CD4-positive, alpha-beta T cell (primary cell): ENCODE measurements around the gene OFD1. TPM values are rescaled to one million over a fixed set of nuclear protein-coding genes. Genes with fewer than 3 reads are reported as not detected.

ENCODE experiments used
- ATAC-seq: fragments of 200-7000 bp; cut with Tn5 transposase; one replicate; pipeline ENCODE4 v1.10.0; 2022; ENCODE audit warnings: mild to moderate bottlenecking; ENCODE audit not compliant: poor library complexity
- CTCF ChIA-PET: fragments of 350-600 bp; sonication (Branson Sonifier 250); formaldehyde crosslinking; loops from one replicate; lab custom pipeline; 2021; ENCODE audit warnings: antibody characterized with exemption, inconsistent platforms; lab: Charles Lee
- POLR2A ChIA-PET: fragments of 350-600 bp; sonication (Branson Sonifier 250); formaldehyde crosslinking; loops from one replicate; lab custom pipeline; 2021; ENCODE audit warnings: antibody characterized with exemption, inconsistent platforms; lab: Charles Lee
- DNase-seq, 14 experiments: peaks; one replicate each; pipeline ENCODE4 v3.0.0-alpha.2; 2013 to 2020; ENCODE audit warnings: mixed read lengths in 2 of 14
- H3K27ac ChIP-seq, 2 donors: one replicate each; pipeline versions ENCODE4 v1.5.1 to v1.7.0; 2013; ENCODE audit warnings: low read length in 2 of 2, low read depth in 1 of 2, mild to moderate bottlenecking in 1 of 2
- H3K27me3 ChIP-seq, 2 experiments: 1 replicate in 1 of 2; 2 replicates in 1 of 2; pipeline versions ENCODE4 v1.6.1 to v1.7.0; 2013; ENCODE audit warnings: low read length in 2 of 2, control low read depth in 1 of 2, mild to moderate bottlenecking in 1 of 2, moderate library complexity in 1 of 2; ENCODE audit not compliant: insufficient read depth in 2 of 2, control insufficient read depth in 1 of 2
- H3K36me3 ChIP-seq: one replicate; pipeline ENCODE4 v1.6.1; 2013; ENCODE audit warnings: low read length, control low read depth; ENCODE audit not compliant: insufficient read depth
- H3K4me1 ChIP-seq: one replicate; pipeline ENCODE4 v1.6.1; 2013; ENCODE audit warnings: low read length, control low read depth; ENCODE audit not compliant: insufficient read depth
- H3K4me3 ChIP-seq: one replicate; pipeline ENCODE4 v1.5.1; 2013; ENCODE audit warnings: mild to moderate bottlenecking, low read length, moderate library complexity
- H3K9me3 ChIP-seq, 2 experiments: 1 replicate in 1 of 2; 2 replicates in 1 of 2; pipeline versions ENCODE4 v1.6.1 to v1.7.0; 2013; ENCODE audit warnings: low read length in 2 of 2, mild to moderate bottlenecking in 2 of 2, control low read depth in 1 of 2, moderate library complexity in 1 of 2; ENCODE audit not compliant: control insufficient read depth in 1 of 2, insufficient read depth in 1 of 2
- H3K27ac Mint-ChIP-seq: one replicate; pipeline ENCODE4 v1.8.0; 2020; ENCODE audit warnings: mixed read lengths
- H3K27me3 Mint-ChIP-seq: one replicate; pipeline ENCODE4 v1.8.0; 2021; ENCODE audit warnings: mixed read lengths
- H3K36me3 Mint-ChIP-seq: one replicate; pipeline ENCODE4 v1.8.0; 2021; ENCODE audit warnings: low read depth, mixed read lengths
- H3K4me1 Mint-ChIP-seq: one replicate; pipeline ENCODE4 v1.8.0; 2021; ENCODE audit warnings: low read depth, mixed read lengths
- H3K4me3 Mint-ChIP-seq: one replicate; pipeline ENCODE4 v1.8.0; 2020; ENCODE audit warnings: mild to moderate bottlenecking, mixed read lengths
- H3K9me3 Mint-ChIP-seq: one replicate; pipeline ENCODE4 v1.8.0; 2020; ENCODE audit warnings: mixed read lengths
- CTCF ChIP-seq: fragments of 200-600 bp; IDR thresholded peaks from one replicate; pipeline ENCODE4 v1.8.0; 2022; ENCODE audit warnings: antibody characterized with exemption, mild to moderate bottlenecking
- intact Hi-C, 2 experiments: fragments of 100-400 bp; cut with DNase I in 1 of 2; cut with micrococcal nuclease in 1 of 2; formaldehyde crosslinking; loops; one replicate each; pipeline versions ENCODE4 v1.15.1 to v1.9.0; 2023 to 2025; cut with DNase I, micrococcal nuclease
- total RNA-seq, 174 experiments: library from RNA in 2 of 174; stranded (reverse) in 2 of 174; gene quantifications; one replicate each; pipeline ENCODE4 v1.2.3 and lab custom pipeline; 2021 to 2026

Gene OFD1
- total RNA-seq, 2 experiments from 2014 or later, result 59.1 to 60.0 TPM

GRCh38 chrX:13816176-13816575 lies 81.6 kb downstream of the OFD1 start:
- Histone ChIP-seq H3K4me1 (no peaks in the 10 kb centered on the region), H3K9me3 (no peaks in the 10 kb centered on the region), H3K4me3 (no peak overlapping the region), H3K36me3 (no peaks in the 10 kb centered on the region), H3K27ac (no peak overlapping the region), H3K27me3 (peaks cover 0 to 6% of the 10 kb centered on the region in 2 experiments)
- POLR2A ChIA-PET, result no interaction called here
- TF ChIP-seq CTCF, result no peak
- DNase-seq (no peak), ATAC-seq (no peak)
- H3K4me1 Mint-ChIP-seq, result no peaks in the 10 kb centered on the region
- H3K27me3 Mint-ChIP-seq, result peaks cover 20% of the 10 kb centered on the region
- CTCF ChIA-PET, result no interaction called here
- H3K9me3 Mint-ChIP-seq, result no peaks in the 10 kb centered on the region
- no peak overlapping the region for H3K4me3 Mint-ChIP-seq
- no peaks in the 10 kb centered on the region for H3K36me3 Mint-ChIP-seq
- intact Hi-C loops, result no loop called here
- H3K27ac Mint-ChIP-seq, result no peak overlapping the region

DNA sequence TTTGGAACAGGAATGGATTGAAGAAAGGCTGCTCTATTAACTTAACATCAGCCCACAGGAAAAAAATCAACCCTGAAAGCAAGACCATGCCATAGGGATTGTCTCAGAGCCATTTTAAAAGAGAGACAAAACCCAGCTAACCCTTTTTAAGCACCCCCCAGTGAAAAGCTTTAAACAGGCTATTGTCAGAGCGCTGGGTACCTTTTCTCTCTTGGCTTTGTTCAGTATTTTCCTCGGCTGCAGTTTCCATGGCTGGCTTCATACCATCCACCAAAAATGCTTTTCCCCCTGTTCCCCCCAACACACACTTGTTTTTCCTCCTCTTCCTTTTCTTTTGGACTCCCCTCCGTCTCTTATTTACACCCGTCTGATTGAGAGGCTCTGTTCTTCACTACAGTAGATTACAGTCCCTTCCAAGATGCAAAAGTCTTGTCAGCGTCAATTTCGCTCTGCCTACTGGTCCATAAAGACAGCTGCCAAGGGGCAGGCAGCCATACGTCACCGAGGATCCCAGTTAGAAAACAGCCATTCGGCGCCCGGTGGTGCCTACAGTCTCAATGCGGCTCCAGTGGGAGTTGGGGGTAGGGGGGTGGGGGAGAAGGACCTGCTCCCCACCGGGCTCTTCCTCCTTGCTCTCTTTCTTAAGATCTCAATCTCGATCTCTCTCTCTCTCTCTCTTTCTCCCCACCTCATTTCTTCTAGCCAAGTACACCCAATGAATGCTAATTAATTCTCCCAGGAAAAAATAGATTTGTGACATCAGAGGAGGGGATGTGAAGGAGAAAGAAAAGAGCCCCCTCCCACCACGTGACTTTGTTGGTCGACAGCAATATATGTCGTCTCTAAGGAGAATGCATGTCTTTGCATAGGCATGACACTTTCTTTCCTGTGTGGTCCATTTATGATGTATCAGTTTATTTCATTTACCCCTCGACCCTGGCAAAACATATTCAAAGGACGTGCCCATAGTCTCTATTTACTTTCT lies 82.4 kb downstream of the OFD1 start, which contains the start of gene GPM6B:
TSS of gene GPM6B (minus strand) at position 451 of the 985 bp plus-strand sequence. CDS start at position 262, 189 bp downstream.
- H3K4me3 Mint-ChIP-seq, result no peak within 1 kb of the TSS
- Histone ChIP-seq H3K27me3 (peaks cover 0 to 6% of the 10 kb centered on the region in 2 experiments), H3K4me1 (no peaks in the 10 kb centered on the region), H3K9me3 (no peaks in the 10 kb centered on the region), H3K27ac (no peak within 1 kb of the TSS), H3K4me3 (no peak within 1 kb of the TSS), H3K36me3 (no peaks in the 10 kb centered on the region)
- CTCF ChIA-PET, result no interaction called here
- intact Hi-C loops, result no loop called here
- no peak for ATAC-seq
- H3K27me3 Mint-ChIP-seq, result peaks cover 20% of the 10 kb centered on the region
- no peaks in the 10 kb centered on the region for H3K36me3 Mint-ChIP-seq
- POLR2A ChIA-PET, result no interaction called here
- no peak for DNase-seq
- TF ChIP-seq CTCF, result no peak
- no peaks in the 10 kb centered on the region for H3K4me1 Mint-ChIP-seq
- no peak within 1 kb of the TSS for H3K27ac Mint-ChIP-seq
- no peaks in the 10 kb centered on the region for H3K9me3 Mint-ChIP-seq

Other genes starting within 250 kb of the OFD1 start
- not detected for gene EGFL6, start 165.1 kb upstream of the OFD1 start, total RNA-seq
- 1 to 10 TPM; 6.5 to 8.3 TPM for gene TCEANC, start 81.6 kb upstream of the OFD1 start, total RNA-seq
- 10 to 100 TPM; 21.4 to 25.2 TPM for gene RAB9A, start 45.6 kb upstream of the OFD1 start, total RNA-seq
- 10 to 100 TPM; 21.4 to 22.3 TPM for gene TRAPPC2, start 128 bp upstream of the OFD1 start, total RNA-seq
- not detected for gene GPM6B, start 82.3 kb downstream of the OFD1 start, total RNA-seq